ENCODE measurements around the gene SPATS2L. TPM values are rescaled to one million over a fixed set of nuclear protein-coding genes. Genes with fewer than 3 reads are reported as not detected.

Gene SPATS2L
- total RNA-seq, 1 experiment from 2014 or later = 47.3 TPM

- no peak overlapping the region for H3K23ac ChIP-seq (ENCODE audit: insufficient read length, low read depth, low read length)
- no peak overlapping the region for H3K4ac ChIP-seq (ENCODE audit: low read depth, low read length)
- H3K14ac ChIP-seq (ENCODE audit: insufficient read depth, low read length) = no peak overlapping the region
- H3K18ac ChIP-seq (ENCODE audit: insufficient read length, low read depth, low read length) = no peak overlapping the region
- WGBS (ENCODE audit: extremely low coverage, insufficient read length, low lambda C conversion rate) = no CpG with 5 or more reads among the region's 2 CpGs
- peaks cover 7% of the 10 kb centered on the region for H3K79me1 ChIP-seq (ENCODE audit: insufficient read depth, low read depth, low read length, poor library complexity, severe bottlenecking)
- Mint-ChIP-seq H3K27ac (peak overlapping the region in 1 of 3 experiments; percentile 7; a peak in 2 of 7 replicates), H3K4me3 (no peak overlapping the region), H3K27me3 (ENCODE audit: low read depth) (no peaks in the 10 kb centered on the region), H3K36me3 (ENCODE audit: insufficient read depth in 1 of 3, low read depth in 3 of 3) (peaks cover 5 to 18% (median 16%) of the 10 kb centered on the region in 3 experiments; a peak in 6 of 7 replicates), H3K9me3 (peaks cover 6 to 10% of the 10 kb centered on the region in 2 experiments; a peak in 3 of 5 replicates), H3K4me1 (peaks cover 22 to 29% of the 10 kb centered on the region in 2 experiments)
- no peak overlapping the region for H4K91ac ChIP-seq (ENCODE audit: insufficient read length, low read depth, low read length)
- H2BK5ac ChIP-seq (ENCODE audit: insufficient read length, low read length) = no peak overlapping the region
- H3K9me3 ChIP-seq (ENCODE audit: control insufficient read depth, low read depth, low read length) = no peaks in the 10 kb centered on the region
- H4K8ac ChIP-seq (replicated peaks; ENCODE audit: insufficient read length, low read depth, low read length) = no peak overlapping the region
- no peaks in the 10 kb centered on the region for H4K20me1 ChIP-seq (ENCODE audit: control insufficient read depth, insufficient read depth, insufficient read length)
- TF ChIP-seq CTCF (conservative IDR thresholded peaks at IDR 0.05) = no peak
- H3K79me2 ChIP-seq (ENCODE audit: insufficient read depth, low read length) = peaks cover 33% of the 10 kb centered on the region; the same call in 1 of the 2 replicates
- no peak overlapping the region for H2BK12ac ChIP-seq (ENCODE audit: insufficient read length, low read depth, low read length)
- H2AK5ac ChIP-seq (ENCODE audit: insufficient read length, low read length) = no peak overlapping the region
- H2BK120ac ChIP-seq (ENCODE audit: low read depth, low read length, poor library complexity, severe bottlenecking) = no peak overlapping the region
- H3K4me1 ChIP-seq (ENCODE audit: insufficient read depth, low read length) = peaks cover 5% of the 10 kb centered on the region; the same call in 1 of the 2 replicates
- no peak overlapping the region for H3K9ac ChIP-seq (ENCODE audit: extremely low read depth, insufficient read length, low read length)
- H2BK15ac ChIP-seq (ENCODE audit: low read depth, low read length) = no peak overlapping the region
- DNase-seq = no peak
- H3K4me2 ChIP-seq (ENCODE audit: insufficient read depth, insufficient read length, low read length) = no peak overlapping the region
- no peak overlapping the region for H3K27ac ChIP-seq (ENCODE audit: insufficient read length, low read depth, low read length)
- no peak overlapping the region for H4K5ac ChIP-seq (ENCODE audit: insufficient read length, low read depth, low read length)
- no peak overlapping the region for H2AFZ ChIP-seq (ENCODE audit: low read length)
- H3T11ph ChIP-seq (ENCODE audit: low read length) = no peak overlapping the region
- no peak overlapping the region for H3K56ac ChIP-seq (ENCODE audit: insufficient read length, low read depth, low read length)
- no peak overlapping the region for H2BK20ac ChIP-seq (ENCODE audit: low read depth, low read length, poor library complexity, severe bottlenecking)
- H3K23me2 ChIP-seq (ENCODE audit: insufficient read length, low read depth, low read length, poor library complexity, severe bottlenecking) = no peaks in the 10 kb centered on the region
- H3K27me3 ChIP-seq (ENCODE audit: insufficient read depth, low read length) = no peaks in the 10 kb centered on the region
These were observed 35.7 kb downstream of the SPATS2L start for GRCh38 chr2:200342235-200342634.
